Upper lobe of right lung (tissue), 1 donor: ENCODE results near the gene MALAT1. TPM values are rescaled to one million over a fixed set of nuclear protein-coding genes. Genes with fewer than 3 reads are reported as not detected.

Experiments used
- ATAC-seq: fragments of 200-7000 bp; cut with Tn5 transposase; one replicate; pipeline ENCODE4 v1.9.1; 2020; ENCODE audit warnings: mild to moderate bottlenecking, moderate library complexity
- DNase-seq: peaks from one replicate; pipeline ENCODE4 v3.0.0-alpha.2; 2020
- H3K27ac ChIP-seq: fragments of 200-600 bp; one replicate; pipeline ENCODE4 v1.8.0; 2022
- H3K27me3 ChIP-seq: fragments of 200-600 bp; one replicate; pipeline ENCODE4 v1.8.0; 2022; ENCODE audit warnings: mild to moderate bottlenecking
- H3K36me3 ChIP-seq: fragments of 200-600 bp; one replicate; pipeline ENCODE4 v1.8.0; 2022
- H3K4me1 ChIP-seq: fragments of 200-600 bp; one replicate; pipeline ENCODE4 v1.8.0; 2022
- H3K4me3 ChIP-seq: fragments of 200-600 bp; one replicate; pipeline ENCODE4 v1.8.0; 2022; ENCODE audit warnings: mild to moderate bottlenecking
- H3K9me3 ChIP-seq: fragments of 200-600 bp; one replicate; pipeline ENCODE4 v1.8.0; 2022
- intact Hi-C: fragments of 100-400 bp; cut with DNase I; formaldehyde crosslinking; loops from one replicate; pipeline ENCODE4 v1.11.0; 2022
- total RNA-seq: library from RNA; stranded (reverse); fragmentation: NEBNext Ultra II Directional; extraction: Animal tissue kit (Norgen Biotek cat#: 25700); gene quantifications from one replicate; pipeline ENCODE4 v1.2.1, GENCODE V29; 2021
- TF ChIP-seq, protein P1 (sequence below): fragments of 200-600 bp; IDR thresholded peaks from one replicate; pipeline ENCODE4 v1.8.0; 2022; ENCODE audit warnings: antibody characterized with exemption
- donor health status: DM: no; HTN: yes; CAD: no; lungs with severe emphysema.

Gene MALAT1
- total RNA-seq, 1 donor from 2014 or later = 11,917 TPM

DNA sequence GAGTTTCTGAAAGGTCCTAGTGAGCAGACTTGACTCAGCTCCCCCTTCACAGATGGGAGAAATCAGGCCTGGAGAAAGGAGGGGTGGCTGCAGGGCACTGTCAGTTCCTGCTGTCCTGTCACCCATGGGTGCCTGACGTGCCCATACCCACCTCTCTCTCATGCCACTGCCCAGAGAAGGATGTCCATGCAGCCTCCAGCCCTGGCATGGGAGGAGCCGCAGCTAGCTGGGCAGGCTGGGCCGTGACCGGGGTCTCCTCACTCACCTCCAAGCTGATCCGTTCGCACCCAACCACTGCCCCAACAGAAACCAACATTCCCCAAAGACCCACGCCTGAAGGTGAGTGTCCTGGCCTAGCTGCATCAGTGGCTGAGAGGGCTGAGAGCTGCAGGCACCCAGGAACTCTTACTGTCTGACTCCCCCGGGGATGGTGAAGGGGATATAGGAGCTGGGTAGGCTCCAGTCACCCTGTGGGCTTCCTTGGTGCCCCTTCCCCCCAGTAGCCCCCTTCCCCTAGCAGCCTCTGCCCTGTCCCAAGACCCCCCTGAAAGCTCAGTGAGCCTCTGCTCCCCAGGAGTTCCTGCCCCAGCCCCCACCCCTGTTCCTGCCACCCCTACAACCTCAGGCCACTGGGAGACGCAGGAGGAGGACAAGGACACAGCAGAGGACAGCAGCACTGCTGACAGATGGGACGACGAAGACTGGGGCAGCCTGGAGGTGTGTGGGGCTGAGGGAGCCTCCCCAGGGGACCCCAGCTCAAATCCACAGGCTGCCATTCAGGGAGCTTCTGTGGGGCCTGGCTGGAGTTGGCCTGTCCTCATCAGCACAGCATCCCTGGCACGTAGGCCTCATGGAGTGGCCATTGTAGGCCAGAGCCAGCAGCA is 37.8 kb downstream of the MALAT1 start:
- intact Hi-C loops = no loop called here

GRCh38 chr11:65537296-65537597 is 38.4 kb downstream of the MALAT1 start:
- Histone ChIP-seq H3K36me3 (peaks cover 60% of the 10 kb centered on the region), H3K4me1 (peaks cover 20% of the 10 kb centered on the region), H3K9me3 (no peaks in the 10 kb centered on the region), H3K4me3 (no peak overlapping the region), H3K27me3 (no peaks in the 10 kb centered on the region), H3K27ac (no peak overlapping the region)
- TF ChIP-seq, protein P1, sequence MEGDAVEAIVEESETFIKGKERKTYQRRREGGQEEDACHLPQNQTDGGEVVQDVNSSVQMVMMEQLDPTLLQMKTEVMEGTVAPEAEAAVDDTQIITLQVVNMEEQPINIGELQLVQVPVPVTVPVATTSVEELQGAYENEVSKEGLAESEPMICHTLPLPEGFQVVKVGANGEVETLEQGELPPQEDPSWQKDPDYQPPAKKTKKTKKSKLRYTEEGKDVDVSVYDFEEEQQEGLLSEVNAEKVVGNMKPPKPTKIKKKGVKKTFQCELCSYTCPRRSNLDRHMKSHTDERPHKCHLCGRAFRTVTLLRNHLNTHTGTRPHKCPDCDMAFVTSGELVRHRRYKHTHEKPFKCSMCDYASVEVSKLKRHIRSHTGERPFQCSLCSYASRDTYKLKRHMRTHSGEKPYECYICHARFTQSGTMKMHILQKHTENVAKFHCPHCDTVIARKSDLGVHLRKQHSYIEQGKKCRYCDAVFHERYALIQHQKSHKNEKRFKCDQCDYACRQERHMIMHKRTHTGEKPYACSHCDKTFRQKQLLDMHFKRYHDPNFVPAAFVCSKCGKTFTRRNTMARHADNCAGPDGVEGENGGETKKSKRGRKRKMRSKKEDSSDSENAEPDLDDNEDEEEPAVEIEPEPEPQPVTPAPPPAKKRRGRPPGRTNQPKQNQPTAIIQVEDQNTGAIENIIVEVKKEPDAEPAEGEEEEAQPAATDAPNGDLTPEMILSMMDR = no peak
- intact Hi-C loops = no loop called here
- ATAC-seq (no peak), DNase-seq (no peak)

More for the DNA sequence above, 37.8 kb downstream of the MALAT1 start:
- DNase-seq (no peak), ATAC-seq (no peak)
- no peak overlapping the region for H3K4me3 ChIP-seq
- no peaks in the 10 kb centered on the region for H3K27me3 ChIP-seq
- peaks cover 15% of the 10 kb centered on the region for H3K4me1 ChIP-seq
- H3K9me3 ChIP-seq = no peaks in the 10 kb centered on the region
- TF ChIP-seq, protein P1 = no peak
- H3K27ac ChIP-seq = no peak overlapping the region
- peaks cover 66% of the 10 kb centered on the region for H3K36me3 ChIP-seq

DNA sequence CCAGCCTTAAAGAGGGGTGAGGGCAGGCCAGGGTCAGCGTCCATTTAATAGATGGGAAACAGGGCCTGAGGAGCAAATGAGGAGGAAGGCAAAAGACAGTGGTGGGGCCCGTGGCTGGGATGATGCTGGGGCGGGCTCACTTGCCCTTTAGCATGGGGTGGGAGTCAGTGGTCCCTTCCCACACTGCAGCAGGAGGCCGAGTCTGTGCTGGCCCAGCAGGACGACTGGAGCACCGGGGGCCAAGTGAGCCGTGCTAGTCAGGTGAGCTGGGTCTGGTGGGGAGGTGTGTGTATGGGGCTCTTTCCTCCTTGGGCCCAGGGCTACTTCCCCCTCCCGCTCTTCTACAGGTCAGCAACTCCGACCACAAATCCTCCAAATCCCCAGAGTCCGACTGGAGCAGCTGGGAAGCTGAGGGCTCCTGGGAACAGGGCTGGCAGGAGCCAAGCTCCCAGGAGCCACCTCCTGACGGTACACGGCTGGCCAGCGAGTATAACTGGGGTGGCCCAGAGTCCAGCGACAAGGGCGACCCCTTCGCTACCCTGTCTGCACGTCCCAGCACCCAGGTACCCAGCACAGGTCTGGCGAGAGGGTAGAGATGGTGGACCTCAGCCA is 38.9 kb downstream of the MALAT1 start:
- intact Hi-C loops = no loop called here
- DNase-seq (no peak), ATAC-seq (no peak)
- H3K27ac ChIP-seq = no peak overlapping the region
- TF ChIP-seq, protein P1 = no peak
- H3K4me3 ChIP-seq = no peak overlapping the region
- no peaks in the 10 kb centered on the region for H3K27me3 ChIP-seq
- peaks cover 56% of the 10 kb centered on the region for H3K36me3 ChIP-seq
- no peaks in the 10 kb centered on the region for H3K9me3 ChIP-seq
- peaks cover 24% of the 10 kb centered on the region for H3K4me1 ChIP-seq

GRCh38 chr11:65538232-65538914 is 39.5 kb downstream of the MALAT1 start:
- Histone ChIP-seq H3K27me3 (no peaks in the 10 kb centered on the region), H3K27ac (no peak overlapping the region), H3K4me1 (peaks cover 24% of the 10 kb centered on the region), H3K9me3 (no peaks in the 10 kb centered on the region), H3K4me3 (no peak overlapping the region), H3K36me3 (peaks cover 49% of the 10 kb centered on the region)
- ATAC-seq (no peak), DNase-seq (no peak)
- TF ChIP-seq, protein P1 = no peak
- intact Hi-C loops = no loop called here

- peak overlapping the region; percentile 55 for H3K4me3 ChIP-seq
- TF ChIP-seq, protein P1 = no peak
- H3K36me3 ChIP-seq = peaks cover 42% of the 10 kb centered on the region
- DNase-seq = no peak
- H3K9me3 ChIP-seq = no peaks in the 10 kb centered on the region
- H3K27me3 ChIP-seq = no peaks in the 10 kb centered on the region
- peaks cover 24% of the 10 kb centered on the region for H3K4me1 ChIP-seq
- intact Hi-C loops = no loop called here
- no peak for ATAC-seq
- H3K27ac ChIP-seq = peak overlapping the region; percentile 90
These were observed 40.3 kb downstream of the MALAT1 start for GRCh38 chr11:65538915-65539743.
